GM12874 (cell line): ENCODE data around the gene ABT1.

Source experiments
- CTCF ChIP-seq: IDR thresholded peaks from 2 replicates; pipeline ENCODE4 v1.5.1; 2011; ENCODE audit warnings: low read depth, mild to moderate bottlenecking, control low read depth, low read length, moderate library complexity; ENCODE audit not compliant: insufficient read depth

Gene ABT1

GRCh38 chr6:26554697-26555504 is 41.9 kb upstream of the ABT1 start:
- no peak for TF ChIP-seq CTCF

GRCh38 chr6:26555505-26556262 is 41.1 kb upstream of the ABT1 start:
- TF ChIP-seq CTCF, result no peak

- TF ChIP-seq CTCF, result no peak
Measured at GRCh38 chr6:26556263-26557070, 40.3 kb upstream of the ABT1 start.

GRCh38 chr6:26561533-26562466 is 35.0 kb upstream of the ABT1 start:
- TF ChIP-seq CTCF, result no peak

- no peak for TF ChIP-seq CTCF
Measured at GRCh38 chr6:26563488-26563887, 33.3 kb upstream of the ABT1 start.

- peak; percentile 60 for TF ChIP-seq CTCF
Measured at GRCh38 chr6:26568601-26569432, 27.9 kb upstream of the ABT1 start.
